Heart left ventricle (tissue), 16 donors: ENCODE data around the gene SPTB. TPM values are rescaled to one million over a fixed set of nuclear protein-coding genes. Genes with fewer than 3 reads are reported as not detected.

Experiments
- ATAC-seq, 4 donors: fragments of 200-7000 bp; cut with Tn5 transposase; one replicate each; pipeline ENCODE4 v1.9.1; 2020 to 2022; ENCODE audit warnings: moderate library complexity in 4 of 4, mild to moderate bottlenecking in 3 of 4, moderate number of reproducible peaks in 1 of 4
- DNase-seq, 5 donors: peaks; one replicate each; pipeline ENCODE4 v3.0.0-alpha.2; 2020
- H3K27ac ChIP-seq, 12 donors: fragments of 200-600 bp; sonication (generic) in 4 of 12; one replicate each; pipeline versions ENCODE4 v1.5.0 to v1.8.0; 2016 to 2022; ENCODE audit warnings: mild to moderate bottlenecking in 2 of 12
- H3K27me3 ChIP-seq, 9 donors: fragments of 200-600 bp; sonication (generic) in 2 of 9; one replicate each; pipeline versions ENCODE4 v1.5.1 to v1.8.0; 2016 to 2022; ENCODE audit warnings: mild to moderate bottlenecking in 3 of 9
- H3K36me3 ChIP-seq, 9 donors: fragments of 200-600 bp; sonication (generic) in 2 of 9; one replicate each; pipeline versions ENCODE4 v1.5.0 to v1.8.0; 2018 to 2022; ENCODE audit warnings: mild to moderate bottlenecking in 2 of 9
- H3K4me1 ChIP-seq, 12 donors: fragments of 200-600 bp; sonication (generic) in 4 of 12; one replicate each; pipeline versions ENCODE4 v1.5.0 to v1.8.0; 2016 to 2022; ENCODE audit warnings: mild to moderate bottlenecking in 3 of 12
- H3K4me3 ChIP-seq, 12 donors: fragments of 200-600 bp; sonication (generic) in 4 of 12; one replicate each; pipeline versions ENCODE4 v1.5.0 to v1.8.0; 2017 to 2022; ENCODE audit warnings: mild to moderate bottlenecking in 9 of 12, moderate library complexity in 4 of 12
- H3K9me3 ChIP-seq, 12 donors: fragments of 200-600 bp; sonication (generic) in 4 of 12; one replicate each; pipeline versions ENCODE4 v1.5.0 to v1.8.0; 2016 to 2022; ENCODE audit warnings: mild to moderate bottlenecking in 1 of 12
- CTCF ChIP-seq, 12 donors: fragments of 200-600 bp; sonication (generic) in 4 of 12; IDR thresholded peaks; one replicate each; pipeline versions ENCODE4 v1.5.0 to v1.8.0; 2018 to 2022; ENCODE audit warnings: antibody characterized with exemption in 12 of 12, mild to moderate bottlenecking in 5 of 12
- POLR2A ChIP-seq, 2 donors: fragments of 450-650 bp; IDR thresholded peaks; one replicate each; pipeline ENCODE4 v1.6.1; 2017; ENCODE audit warnings: antibody characterized with exemption in 2 of 2, mild to moderate bottlenecking in 2 of 2, moderate library complexity in 2 of 2
- WGBS, 4 donors: extraction: QIAGEN DNeasy Blood & Tissue Kit in 2 of 4; methylation state at CpG; one replicate each; pipeline versions ENCODE4 v1.1.5 to v1.1.7; 2013 to 2018; 5-methylcytosine and 5-hydroxymethylcytosine counted together
- intact Hi-C, 10 donors: fragments of 100-400 bp; cut with DNase I; formaldehyde crosslinking; loops; one replicate each; pipeline versions ENCODE4 v1.11.1 to v1.14.2; 2022
- polyA plus RNA-seq, 2 donors: library from polyadenylated mRNA; stranded (reverse); fragments of 200-250 nt; gene quantifications; one replicate each; pipeline ENCODE4 v1.2.3, GENCODE V29; 2013
- total RNA-seq, 9 donors: library from RNA; depleted of rRNA in 2 of 9; stranded (reverse); fragments of >200 nt in 2 of 9; fragmentation: NEBNext Ultra II Directional in 3 of 9; extraction: Animal tissue kit (Norgen Biotek cat#: 25700) in 3 of 9; gene quantifications; one replicate each; pipeline versions ENCODE4 v1.1.0 to v1.2.4, GENCODE V29; 2016 to 2023
- donor health status: ischemic (EF 13 %, LVEDD 7.1; RV severe dilation, severe dysfunction).
- donor health status: healthy with polysubstance abuse.
- donor health status: DM: no; HTN: yes; CAD: no.
- donor health status: DM: no; HTN: no; CAD: no.
- donor health status: ischemic (EF 25% LVEDD 6.9; RV normal size, moderate dysfunction).
- donor health status: ischemic (EF 25% LVEDD 5.7; RV mildly dilated, moderate dysfunction).
- donor health status: healthy.
- donor health status: DM: yes; HTN: yes; CAD: no.
- donor health status: ischemic (EF 35%, LVEDD 5.7; RV mildly dilated, moderate dysfunction).
- donor health status: nonischemic (EF 11% LVEDD 7.7; RV severe dilation, severe dysfunction).
- donor health status: DM: yes; HTN: yes; CAD: no.
- donor health status: PGD.
- donor health status: ischemic (EF 29% LVEDD 5.4; RV normal size, mild dysfunction).
- donor health status: nonischemic (EF 23%, LVEDD 6.1; RV moderate dilation, normal function).

SPTB gene
- total and polyA plus RNA-seq, 11 donors, result 60.3 to 195 (median 92.6) TPM

GRCh38 chr14:64738281-64738804 lies 141.4 kb downstream of the SPTB start:
- H3K4me1 ChIP-seq, result peaks cover 0 to 3% (median 0%) of the 10 kb centered on the region in 12 donors
- H3K27me3 ChIP-seq, result no peaks in the 10 kb centered on the region
- H3K27ac ChIP-seq, result no peak overlapping the region
- H3K9me3 ChIP-seq, result no peaks in the 10 kb centered on the region
- 86 to 90% (median 88%) methylated on average over 8 to 9 of the region's 9 CpGs for WGBS, 4 donors
- no peak for ATAC-seq
- TF ChIP-seq POLR2A (IDR thresholded peaks at IDR 0.05), result no peak
- no peak for TF ChIP-seq CTCF (IDR thresholded peaks at IDR 0.05)
- intact Hi-C loops, result no loop called here
- DNase-seq, result no peak
- H3K4me3 ChIP-seq, result no peak overlapping the region
- peaks cover 0 to 89% (median 76%) of the 10 kb centered on the region in 9 donors for H3K36me3 ChIP-seq

GRCh38 chr14:64737391-64738280 lies 142.1 kb downstream of the SPTB start:
- peaks cover 0 to 3% (median 0%) of the 10 kb centered on the region in 12 donors for H3K4me1 ChIP-seq
- peaks cover 0 to 89% (median 76%) of the 10 kb centered on the region in 9 donors for H3K36me3 ChIP-seq
- no peaks in the 10 kb centered on the region for H3K27me3 ChIP-seq
- 89 to 94% (median 93%) methylated on average over 16 to 17 of the region's 17 CpGs for WGBS, 4 donors
- no peak overlapping the region for H3K4me3 ChIP-seq
- no peak for TF ChIP-seq POLR2A (IDR thresholded peaks at IDR 0.05)
- TF ChIP-seq CTCF (IDR thresholded peaks at IDR 0.05), result no peak
- ATAC-seq (no peak), DNase-seq (peak in 1 of 5 donors; percentile 20)
- H3K27ac ChIP-seq, result peak overlapping the region in 2 of 12 donors; percentile 7 to 13
- intact Hi-C loops, result no loop called here
- no peaks in the 10 kb centered on the region for H3K9me3 ChIP-seq

GRCh38 chr14:64736271-64737169 lies 143.2 kb downstream of the SPTB start:
- Histone ChIP-seq H3K27me3 (no peaks in the 10 kb centered on the region), H3K4me1 (peaks cover 0 to 3% (median 0%) of the 10 kb centered on the region in 12 donors), H3K36me3 (peaks cover 0 to 89% (median 76%) of the 10 kb centered on the region in 9 donors), H3K27ac (peak overlapping the region in 2 of 12 donors; percentile 8 to 13), H3K9me3 (no peaks in the 10 kb centered on the region), H3K4me3 (no peak overlapping the region)
- DNase-seq (peak in 1 of 5 donors; percentile 18), ATAC-seq (no peak)
- 84 to 92% (median 89%) methylated on average over 24 to 28 of the region's 28 CpGs for WGBS, 4 donors
- TF ChIP-seq POLR2A (IDR thresholded peaks at IDR 0.05), result no peak
- TF ChIP-seq CTCF (IDR thresholded peaks at IDR 0.05), result no peak
- intact Hi-C loops, result no loop called here
